Measurements from ENCODE around the gene ZNF564.

ZNF564 gene

GRCh38 chr19:12527034-12527836, 24.0 kb downstream of the ZNF564 start:
- H2AFZ ChIP-seq (ENCODE audit: low read length): no peak overlapping the region
- H3K4me1 ChIP-seq (ENCODE audit: insufficient read depth, low read length, severe bottlenecking): no peaks in the 10 kb centered on the region
- no peaks in the 10 kb centered on the region for H4K20me1 ChIP-seq (ENCODE audit: insufficient read depth, low read length)
- H3K9me2 ChIP-seq (ENCODE audit: low read depth, low read length): no peaks in the 10 kb centered on the region
- no peak overlapping the region for H3K4me3 ChIP-seq (ENCODE audit: low read depth, low read length, poor library complexity, severe bottlenecking)
- H3K79me2 ChIP-seq (ENCODE audit: insufficient read depth, low read length): no peaks in the 10 kb centered on the region
- no peak for TF ChIP-seq EZH2 (IDR thresholded peaks at IDR 0.05; ENCODE audit: borderline replicate concordance, low read length)
- H3K4me2 ChIP-seq (ENCODE audit: low read length): no peak overlapping the region
- H3K9ac ChIP-seq (ENCODE audit: low read length): no peak overlapping the region
- 0 out of 2 replicates have a peak, but pooled peaks cover 5% of the 10 kb centered on the region for H3F3A ChIP-seq (ENCODE audit: insufficient read depth, low read length)
- H3K27me3 ChIP-seq (ENCODE audit: insufficient read depth, low read length): no peaks in the 10 kb centered on the region
- H3K27ac ChIP-seq (ENCODE audit: low read depth, low read length, poor library complexity, severe bottlenecking): no peak overlapping the region
- peaks cover 72% of the 10 kb centered on the region for H3K36me3 ChIP-seq (ENCODE audit: insufficient read depth, low read length)
- peaks cover 69% of the 10 kb centered on the region for H3K9me3 ChIP-seq (ENCODE audit: low read length)

GRCh38 chr19:12526542-12526941, 24.7 kb downstream of the ZNF564 start:
- Histone ChIP-seq H3K36me3 (ENCODE audit: insufficient read depth, low read length) (peaks cover 68% of the 10 kb centered on the region), H3K4me1 (ENCODE audit: insufficient read depth, low read length, severe bottlenecking) (no peaks in the 10 kb centered on the region), H3K9me3 (ENCODE audit: low read length) (peaks cover 73% of the 10 kb centered on the region), H4K20me1 (ENCODE audit: insufficient read depth, low read length) (no peaks in the 10 kb centered on the region), H3K79me2 (ENCODE audit: insufficient read depth, low read length) (no peaks in the 10 kb centered on the region), H3K27ac (ENCODE audit: low read depth, low read length, poor library complexity, severe bottlenecking) (no peak overlapping the region), H3K27me3 (ENCODE audit: insufficient read depth, low read length) (no peaks in the 10 kb centered on the region), H3F3A (ENCODE audit: insufficient read depth, low read length) (0 out of 2 replicates have a peak, but pooled peaks cover 5% of the 10 kb centered on the region), H3K9me2 (ENCODE audit: low read depth, low read length) (no peaks in the 10 kb centered on the region), H3K9ac (ENCODE audit: low read length) (no peak overlapping the region), H3K4me2 (ENCODE audit: low read length) (no peak overlapping the region), H3K4me3 (ENCODE audit: low read depth, low read length, poor library complexity, severe bottlenecking) (no peak overlapping the region), H2AFZ (ENCODE audit: low read length) (no peak overlapping the region)
- TF ChIP-seq EZH2 (IDR thresholded peaks at IDR 0.05; ENCODE audit: borderline replicate concordance, low read length) (no peak), CTCF (IDR thresholded peaks at IDR 0.05; ENCODE audit: low read length) (no peak)

GRCh38 chr19:12521996-12522395, 29.3 kb downstream of the ZNF564 start:
- Histone ChIP-seq H3K9me3 (ENCODE audit: low read length) (peaks cover 45% of the 10 kb centered on the region), H4K20me1 (ENCODE audit: insufficient read depth, low read length) (no peaks in the 10 kb centered on the region), H3K4me2 (ENCODE audit: low read length) (no peak overlapping the region), H3K36me3 (ENCODE audit: insufficient read depth, low read length) (peaks cover 23% of the 10 kb centered on the region), H3K9ac (ENCODE audit: low read length) (no peak overlapping the region), H3K27ac (ENCODE audit: low read depth, low read length, poor library complexity, severe bottlenecking) (no peak overlapping the region), H3K9me2 (ENCODE audit: low read depth, low read length) (no peaks in the 10 kb centered on the region), H3K79me2 (ENCODE audit: insufficient read depth, low read length) (no peaks in the 10 kb centered on the region), H3K4me1 (ENCODE audit: insufficient read depth, low read length, severe bottlenecking) (no peaks in the 10 kb centered on the region), H2AFZ (ENCODE audit: low read length) (no peak overlapping the region), H3K27me3 (ENCODE audit: insufficient read depth, low read length) (no peaks in the 10 kb centered on the region), H3K4me3 (ENCODE audit: low read depth, low read length, poor library complexity, severe bottlenecking) (no peak overlapping the region), H3F3A (ENCODE audit: insufficient read depth, low read length) (no peaks in the 10 kb centered on the region)
- TF ChIP-seq EZH2 (IDR thresholded peaks at IDR 0.05; ENCODE audit: borderline replicate concordance, low read length): no peak
- peak; percentile 43 for TF ChIP-seq CTCF (IDR thresholded peaks at IDR 0.05; ENCODE audit: low read length)
